ENCODE results near the gene L3MBTL3. TPM values are rescaled to one million over a fixed set of nuclear protein-coding genes. Genes with fewer than 3 reads are reported as not detected.

L3MBTL3 gene
- total and polyA plus RNA-seq, 2 experiments from 2014 or later: 8.7 to 11.2 TPM

Other genes starting within 250 kb of the L3MBTL3 start
- not detected in 2 replicates for gene TMEM244, start 157.3 kb upstream of the L3MBTL3 start, total RNA-seq (2014; rRNA removed; shearing (Covaris generic))
- gene TMEM244, start 157.3 kb upstream of the L3MBTL3 start, polyA plus RNA-seq (2016; fragmentation: Nextera tagmentation; extraction: Ambion mirVana): not detected in 2 replicates
- gene SAMD3, start 204.4 kb downstream of the L3MBTL3 start, total RNA-seq (2014; rRNA removed; shearing (Covaris generic)): 3.8 and 4.9 TPM in 2 replicates
- gene SAMD3, start 204.4 kb downstream of the L3MBTL3 start, polyA plus RNA-seq (2016; fragmentation: Nextera tagmentation; extraction: Ambion mirVana): 3.2 and 3.8 TPM in 2 replicates

Data from GM23338 (cell line).